Activated CD4-positive, alpha-beta memory T cell treated with anti-CD3 and anti-CD28 coated beads for 36 hours (primary cell): Measurements from ENCODE around the gene ADM2. TPM values are rescaled to one million over a fixed set of nuclear protein-coding genes. Genes with fewer than 3 reads are reported as not detected.
A peak's percentile ranks its signal among the peaks of the same experiment; 100 is the strongest.

Experiments
- CTCF ChIA-PET: fragments of 350-600 bp; sonication (Branson Sonifier 250); formaldehyde crosslinking; loops from one replicate; lab custom pipeline; 2021; ENCODE audit warnings: antibody characterized with exemption, inconsistent platforms; lab: Charles Lee
- POLR2A ChIA-PET: fragments of 350-600 bp; sonication (Branson Sonifier 250); formaldehyde crosslinking; loops from one replicate; lab custom pipeline; 2021; ENCODE audit warnings: antibody characterized with exemption; lab: Charles Lee
- DNase-seq: peaks from one replicate; pipeline ENCODE4 v3.0.0-alpha.2; 2020
- H3K27ac Mint-ChIP-seq: one replicate; pipeline ENCODE4 v1.8.0; 2021; ENCODE audit warnings: mixed read lengths
- H3K27me3 Mint-ChIP-seq: one replicate; pipeline ENCODE4 v1.8.0; 2021; ENCODE audit warnings: mixed read lengths
- H3K36me3 Mint-ChIP-seq: one replicate; pipeline ENCODE4 v1.8.0; 2021; ENCODE audit warnings: mixed read lengths
- H3K4me1 Mint-ChIP-seq: one replicate; pipeline ENCODE4 v1.8.0; 2021; ENCODE audit warnings: low read depth, mixed read lengths
- H3K4me3 Mint-ChIP-seq: one replicate; pipeline ENCODE4 v1.8.0; 2021; ENCODE audit warnings: mild to moderate bottlenecking, mixed read lengths
- H3K9me3 Mint-ChIP-seq: one replicate; pipeline ENCODE4 v1.8.0; 2021; ENCODE audit warnings: mixed read lengths
- intact Hi-C: fragments of 100-400 bp; cut with micrococcal nuclease; formaldehyde crosslinking; loops from one replicate; pipeline ENCODE4 v1.15.1; 2023
- total RNA-seq, 2 experiments: library from RNA; stranded (reverse); gene quantifications; one replicate each; pipeline ENCODE4 v1.2.3, GENCODE V29; 2021

Gene ADM2
- total RNA-seq, 2 experiments from 2014 or later = 7.3 to 7.4 TPM

GRCh38 chr22:50461536-50461935 lies 19.8 kb upstream of the ADM2 start:
- ChIA-PET CTCF (no interaction called here), POLR2A (no interaction called here)
- Mint-ChIP-seq H3K4me1 (no peaks in the 10 kb centered on the region), H3K9me3 (no peaks in the 10 kb centered on the region), H3K36me3 (peaks cover 23% of the 10 kb centered on the region), H3K4me3 (no peak overlapping the region), H3K27me3 (no peaks in the 10 kb centered on the region), H3K27ac (no peak overlapping the region)
- no peak for DNase-seq
- intact Hi-C loops = no loop called here

DNA sequence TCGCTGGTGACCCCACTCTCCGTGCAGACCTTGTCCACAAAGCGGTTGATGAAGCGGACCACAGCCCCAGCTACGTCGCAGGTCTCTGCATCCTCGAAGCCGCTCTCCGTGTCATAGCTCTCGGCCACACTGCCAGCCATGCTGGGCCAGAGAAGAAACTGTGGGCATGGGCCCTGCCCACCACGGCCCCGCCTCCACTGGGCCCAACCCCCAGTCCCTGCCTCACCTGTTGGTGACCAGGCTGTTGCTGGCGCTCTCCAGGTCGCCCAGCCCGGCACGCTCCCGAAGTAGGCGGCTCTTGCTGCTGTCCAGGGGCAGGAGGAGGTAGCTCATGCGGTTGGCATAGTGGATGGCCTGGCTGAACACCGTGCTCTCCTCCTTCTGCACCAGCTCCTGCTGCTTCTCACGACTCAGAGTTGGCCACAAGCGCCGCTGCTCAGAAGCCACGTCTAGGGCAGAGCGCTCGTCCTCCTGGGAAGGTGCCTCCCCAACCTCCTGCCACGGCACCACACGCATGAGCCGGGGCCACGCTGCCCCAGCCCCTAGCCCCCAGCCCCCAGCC lies 19.3 kb upstream of the ADM2 start:
- intact Hi-C loops = no loop called here
- Mint-ChIP-seq H3K27me3 (no peaks in the 10 kb centered on the region), H3K4me1 (no peaks in the 10 kb centered on the region), H3K9me3 (no peaks in the 10 kb centered on the region), H3K27ac (no peak overlapping the region), H3K4me3 (no peak overlapping the region), H3K36me3 (peaks cover 24% of the 10 kb centered on the region)
- CTCF ChIA-PET = no interaction called here
- no peak for DNase-seq
- POLR2A ChIA-PET = no interaction called here

DNA sequence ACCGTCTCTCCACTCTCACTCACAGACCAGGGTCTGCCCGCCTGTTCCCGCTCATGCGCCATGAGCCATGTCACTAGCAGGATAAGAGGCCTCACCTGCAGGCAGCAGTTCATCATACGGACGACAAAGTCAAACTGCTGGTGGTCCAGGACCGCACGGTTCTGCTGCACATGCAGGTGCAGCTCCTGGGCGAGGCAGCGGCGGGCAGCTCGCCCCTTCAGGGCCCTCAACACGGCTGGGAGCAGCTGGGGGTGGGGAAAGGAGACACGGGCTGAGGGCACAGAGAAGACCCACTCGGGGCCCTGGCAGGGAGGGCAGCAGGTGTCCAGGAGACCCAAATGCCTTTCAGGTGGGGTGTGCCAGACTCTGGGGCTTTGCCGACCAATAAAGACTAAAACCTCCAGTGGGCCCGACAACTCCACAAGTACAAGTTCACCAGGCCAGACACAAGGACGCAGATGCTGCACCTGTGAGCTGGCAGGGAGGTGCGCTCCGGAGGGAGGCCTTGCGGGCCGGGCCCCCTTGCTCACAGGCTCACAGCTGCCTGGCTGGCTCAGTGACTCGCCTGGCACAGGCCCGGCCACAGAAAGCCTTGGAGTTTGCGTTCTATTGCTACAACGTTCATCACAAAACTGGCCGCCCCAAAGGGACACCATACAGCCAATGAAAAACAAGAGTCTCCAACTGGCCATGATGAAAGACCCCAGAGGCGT lies 18.0 kb upstream of the ADM2 start:
- Mint-ChIP-seq H3K27ac (peak overlapping the region; percentile 50), H3K27me3 (no peaks in the 10 kb centered on the region), H3K4me3 (no peak overlapping the region), H3K4me1 (peaks cover under 1% of the 10 kb centered on the region), H3K9me3 (no peaks in the 10 kb centered on the region), H3K36me3 (peaks cover 27% of the 10 kb centered on the region)
- POLR2A ChIA-PET = no interaction called here
- intact Hi-C loops = no loop called here
- CTCF ChIA-PET = interaction anchor here (1.6 kb wide), 1 partner anchor 35 kb away, joined by 3 read pairs; no protein-coding TSS in a partner anchor
- no peak for DNase-seq

DNA sequence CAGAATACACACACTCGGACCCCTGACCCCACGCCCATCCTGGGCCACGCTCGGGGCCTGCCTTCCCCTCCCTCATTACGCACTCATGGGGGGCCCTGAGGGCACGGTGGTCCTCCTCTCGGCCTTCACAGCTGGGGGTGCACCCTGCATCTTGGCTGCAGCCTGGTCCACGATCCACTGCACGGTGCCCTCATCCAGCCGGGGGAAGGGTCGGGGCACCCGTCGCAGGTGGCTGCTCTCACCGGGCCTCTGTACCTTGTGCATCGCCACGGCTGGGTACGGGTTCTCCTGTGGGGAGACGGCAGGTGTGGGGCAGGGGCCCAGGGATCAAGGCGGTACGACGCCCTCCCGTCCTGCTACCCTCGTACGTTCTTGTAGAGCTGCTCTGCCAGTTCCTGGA lies 16.9 kb upstream of the ADM2 start:
- H3K4me1 Mint-ChIP-seq = peaks cover 10% of the 10 kb centered on the region
- no peaks in the 10 kb centered on the region for H3K9me3 Mint-ChIP-seq
- POLR2A ChIA-PET = interaction anchor here (1.5 kb wide), 1 partner anchor 9 kb away, joined by 3 read pairs; no protein-coding TSS in a partner anchor
- H3K4me3 Mint-ChIP-seq = no peak overlapping the region
- DNase-seq = no peak
- H3K36me3 Mint-ChIP-seq = peaks cover 27% of the 10 kb centered on the region
- CTCF ChIA-PET = interaction anchor here (1.6 kb wide), 1 partner anchor 34 kb away, joined by 3 read pairs; no protein-coding TSS in a partner anchor
- intact Hi-C loops = no loop called here
- H3K27me3 Mint-ChIP-seq = no peaks in the 10 kb centered on the region
- H3K27ac Mint-ChIP-seq = no peak overlapping the region

- Mint-ChIP-seq H3K27ac (no peak overlapping the region), H3K4me1 (peaks cover 17% of the 10 kb centered on the region), H3K4me3 (no peak overlapping the region), H3K27me3 (no peaks in the 10 kb centered on the region), H3K9me3 (no peaks in the 10 kb centered on the region), H3K36me3 (peaks cover 25% of the 10 kb centered on the region)
- ChIA-PET POLR2A (interaction anchor here (1.5 kb wide), 1 partner anchor 9 kb away, joined by 3 read pairs; no protein-coding TSS in a partner anchor), CTCF (interaction anchor here (1.0 kb wide), 1 partner anchor 8 kb away, joined by 3 read pairs; no protein-coding TSS in a partner anchor)
- intact Hi-C loops = no loop called here
- no peak for DNase-seq
Observed at GRCh38 chr22:50465066-50465930, 16.0 kb upstream of the ADM2 start.

DNA sequence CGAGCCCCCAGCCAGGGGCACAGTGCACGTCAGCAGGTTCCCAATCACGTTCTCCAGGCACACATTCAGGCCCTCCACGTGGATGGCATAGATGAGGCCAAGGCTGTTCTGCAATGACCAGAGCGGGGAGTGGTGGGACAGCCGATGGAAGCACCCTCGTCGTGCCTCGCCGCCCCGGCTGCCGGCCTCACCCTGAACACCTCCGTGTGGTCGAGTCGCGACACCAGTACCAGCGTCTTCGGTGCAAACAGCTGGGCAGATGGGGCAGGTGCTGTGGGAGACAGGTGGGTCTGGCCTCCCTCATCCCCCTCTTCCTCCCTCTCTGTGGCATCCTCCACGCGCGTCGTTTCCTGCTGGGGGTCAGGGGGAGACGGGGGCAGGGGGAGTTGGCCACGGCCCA lies 14.0 kb upstream of the ADM2 start:
- no peak overlapping the region for H3K4me3 Mint-ChIP-seq
- ChIA-PET POLR2A (interaction anchor here (1.5 kb wide), 1 partner anchor 42 kb away, joined by 3 read pairs; no protein-coding TSS in a partner anchor), CTCF (no interaction called here)
- intact Hi-C loops = no loop called here
- DNase-seq = no peak
- no peaks in the 10 kb centered on the region for H3K9me3 Mint-ChIP-seq
- H3K4me1 Mint-ChIP-seq = peaks cover 37% of the 10 kb centered on the region
- no peak overlapping the region for H3K27ac Mint-ChIP-seq
- peaks cover 19% of the 10 kb centered on the region for H3K36me3 Mint-ChIP-seq
- no peaks in the 10 kb centered on the region for H3K27me3 Mint-ChIP-seq

GRCh38 chr22:50467773-50468440 lies 13.4 kb upstream of the ADM2 start:
- Mint-ChIP-seq H3K36me3 (peaks cover 19% of the 10 kb centered on the region), H3K4me3 (no peak overlapping the region), H3K27me3 (no peaks in the 10 kb centered on the region), H3K27ac (no peak overlapping the region), H3K9me3 (no peaks in the 10 kb centered on the region), H3K4me1 (peaks cover 43% of the 10 kb centered on the region)
- intact Hi-C loops = loop anchor here (2.0 kb wide), 1 partner anchor 153 kb away; no protein-coding TSS in a partner anchor
- no peak for DNase-seq
- CTCF ChIA-PET = interaction anchor here (1.5 to 4.6 kb wide), 2 partner anchors 57 to 153 kb away, joined by 4 to 18 read pairs; partner anchors contain the start of gene SCO2
- POLR2A ChIA-PET = no interaction called here

DNA sequence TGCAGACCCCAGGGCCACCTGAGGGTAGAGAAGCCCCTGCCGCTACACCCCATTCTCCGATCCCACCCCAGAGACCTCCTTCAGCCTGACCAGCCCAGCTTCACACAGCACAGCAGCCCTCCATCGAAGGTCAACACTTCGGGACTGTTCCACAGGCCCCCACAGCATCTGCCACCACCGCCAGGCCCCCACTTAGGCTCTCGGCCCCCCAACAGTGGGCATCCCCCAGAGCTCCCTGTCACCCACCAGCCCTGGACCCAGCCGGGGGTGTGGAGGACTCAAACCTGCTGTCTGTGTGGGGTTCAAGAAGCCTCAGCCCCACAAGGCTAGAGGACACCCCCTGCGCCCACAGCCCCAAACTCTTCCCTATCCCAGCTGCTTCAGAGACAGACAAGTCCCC lies 12.7 kb upstream of the ADM2 start:
- peak overlapping the region; percentile 53 for H3K4me3 Mint-ChIP-seq

DNA sequence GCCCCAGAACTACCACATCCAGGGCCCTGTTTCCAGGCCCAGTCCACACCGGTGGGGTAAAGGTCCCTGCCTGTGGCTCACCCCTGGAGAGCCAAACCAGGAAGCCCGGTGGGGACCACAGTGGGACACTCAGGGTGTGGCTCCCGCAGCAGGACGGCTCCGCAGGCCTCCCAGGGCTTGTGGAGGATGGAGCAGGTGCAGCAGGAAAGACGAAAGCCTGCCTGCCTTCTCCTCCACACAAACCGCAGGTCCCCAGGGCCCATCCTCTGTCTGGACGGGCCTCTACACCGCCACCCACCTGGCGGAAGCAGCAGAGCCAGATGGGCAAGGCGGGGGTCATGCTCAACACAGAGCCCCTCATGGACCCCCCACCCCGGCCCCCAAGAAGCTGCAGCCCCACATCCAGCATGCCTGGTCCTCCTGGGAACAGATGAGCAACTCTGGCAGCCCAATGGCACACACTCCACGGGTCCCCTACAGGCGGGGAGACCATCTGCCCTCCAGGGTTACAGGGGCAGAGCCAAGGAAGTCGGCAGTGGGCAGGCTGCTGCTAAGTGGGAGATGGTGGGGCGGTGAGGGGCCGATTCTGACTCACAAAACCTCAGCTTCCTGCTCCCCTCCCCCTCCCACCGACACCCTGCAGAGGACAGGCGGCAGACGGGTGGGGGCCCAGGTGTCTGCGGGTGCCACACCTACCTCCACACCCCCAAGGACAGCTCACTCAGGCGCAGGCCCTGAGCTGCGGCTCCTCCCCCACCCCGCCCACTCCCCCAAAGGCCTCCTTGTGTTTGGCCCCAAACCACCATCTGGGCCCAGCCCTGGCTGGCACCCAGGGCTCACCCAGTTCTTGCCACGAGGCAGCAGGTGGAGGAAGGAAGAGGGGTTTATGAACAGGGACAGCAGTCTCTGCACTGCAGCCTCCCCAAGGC lies 11.7 kb upstream of the ADM2 start:
- Mint-ChIP-seq H3K4me3 (peak overlapping the region; percentile 53), H3K4me1 (peaks cover 55% of the 10 kb centered on the region), H3K36me3 (peaks cover 10% of the 10 kb centered on the region), H3K9me3 (no peaks in the 10 kb centered on the region), H3K27me3 (no peaks in the 10 kb centered on the region), H3K27ac (peak overlapping the region; percentile 92)
- CTCF ChIA-PET = interaction anchor here (0.7 to 4.6 kb wide), 8 partner anchors 17 to 151 kb away, joined by 3 to 18 read pairs (median 5); partner anchors contain the start of gene SCO2
- POLR2A ChIA-PET = interaction anchor here (1.0 to 1.9 kb wide), 4 partner anchors 10 to 151 kb away, joined by 3 to 6 read pairs (median 6); no protein-coding TSS in a partner anchor
- intact Hi-C loops = loop anchor here (2.0 to 5.0 kb wide), 2 partner anchors 127 to 151 kb away; partner anchors contain the start of gene PPP6R2
- DNase-seq = peak; percentile 97

More for the DNA sequence above, 12.7 kb upstream of the ADM2 start:
- ChIA-PET POLR2A (no interaction called here), CTCF (interaction anchor here (0.8 to 4.6 kb wide), 5 partner anchors 30 to 152 kb away, joined by 4 to 18 read pairs (median 4); partner anchors contain the start of gene SCO2)
- intact Hi-C loops = loop anchor here (2.0 kb wide), 1 partner anchor 152 kb away; no protein-coding TSS in a partner anchor
- peaks cover 12% of the 10 kb centered on the region for H3K36me3 Mint-ChIP-seq
- no peaks in the 10 kb centered on the region for H3K27me3 Mint-ChIP-seq
- H3K4me1 Mint-ChIP-seq = peaks cover 50% of the 10 kb centered on the region
- H3K27ac Mint-ChIP-seq = peak overlapping the region; percentile 92
- DNase-seq = no peak
- no peaks in the 10 kb centered on the region for H3K9me3 Mint-ChIP-seq

GRCh38 chr22:50470491-50470890 lies 10.9 kb upstream of the ADM2 start:
- Mint-ChIP-seq H3K4me1 (peaks cover 59% of the 10 kb centered on the region), H3K4me3 (peak overlapping the region; percentile 53), H3K36me3 (peaks cover 8% of the 10 kb centered on the region), H3K9me3 (no peaks in the 10 kb centered on the region), H3K27ac (peak overlapping the region; percentile 92), H3K27me3 (no peaks in the 10 kb centered on the region)
- no peak for DNase-seq
- CTCF ChIA-PET = interaction anchor here (0.7 to 4.6 kb wide), 7 partner anchors 17 to 150 kb away, joined by 3 to 18 read pairs (median 5); partner anchors contain the start of genes LMF2, NCAPH2 and SCO2
- intact Hi-C loops = loop anchor here (5.0 kb wide), 1 partner anchor 128 kb away; the partner anchor contains the start of gene PPP6R2
- POLR2A ChIA-PET = interaction anchor here (0.6 to 1.9 kb wide), 7 partner anchors 11 to 151 kb away, joined by 3 to 6 read pairs (median 4); partner anchors contain the start of genes LMF2 and NCAPH2
